SH-SY5Y (cell line): ENCODE measurements around the gene GAS2L2.

Experiments used
- GATA2 ChIP-seq: IDR thresholded peaks from 2 replicates; pipeline ENCODE4 v1.6.1; 2011; ENCODE audit warnings: mild to moderate bottlenecking, low read depth, low read length
- GATA3 ChIP-seq: IDR thresholded peaks from 2 replicates; pipeline ENCODE4 v1.6.1; 2011; ENCODE audit warnings: low read depth, mild to moderate bottlenecking, low read length, moderate library complexity

DNA sequence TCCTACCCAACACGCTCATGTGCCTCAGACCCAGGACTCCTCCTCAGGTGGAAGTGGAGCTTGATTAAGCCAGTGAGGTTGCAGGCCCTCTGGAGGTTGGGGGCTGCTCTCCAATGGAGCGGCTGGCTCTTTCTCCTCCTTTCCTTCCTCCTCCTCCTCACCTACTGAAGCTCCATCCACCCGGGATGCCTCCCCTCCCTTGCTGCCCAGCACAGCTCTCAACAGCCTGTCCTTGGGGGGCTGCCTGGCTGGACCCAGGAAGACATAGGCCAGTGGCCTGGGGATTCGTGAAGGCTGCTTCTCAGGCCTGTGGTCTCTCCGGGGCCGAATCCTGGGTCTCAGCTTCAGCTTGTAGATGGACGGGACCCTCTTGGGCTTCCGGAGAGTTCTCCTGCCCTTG is 8.2 kb downstream of the GAS2L2 start:
- no peak for TF ChIP-seq GATA3
- no peak for TF ChIP-seq GATA2
